ENCODE measurements around the gene TPTE2.
A peak's percentile ranks its signal among the peaks of the same experiment; 100 is the strongest.

Gene TPTE2

DNA sequence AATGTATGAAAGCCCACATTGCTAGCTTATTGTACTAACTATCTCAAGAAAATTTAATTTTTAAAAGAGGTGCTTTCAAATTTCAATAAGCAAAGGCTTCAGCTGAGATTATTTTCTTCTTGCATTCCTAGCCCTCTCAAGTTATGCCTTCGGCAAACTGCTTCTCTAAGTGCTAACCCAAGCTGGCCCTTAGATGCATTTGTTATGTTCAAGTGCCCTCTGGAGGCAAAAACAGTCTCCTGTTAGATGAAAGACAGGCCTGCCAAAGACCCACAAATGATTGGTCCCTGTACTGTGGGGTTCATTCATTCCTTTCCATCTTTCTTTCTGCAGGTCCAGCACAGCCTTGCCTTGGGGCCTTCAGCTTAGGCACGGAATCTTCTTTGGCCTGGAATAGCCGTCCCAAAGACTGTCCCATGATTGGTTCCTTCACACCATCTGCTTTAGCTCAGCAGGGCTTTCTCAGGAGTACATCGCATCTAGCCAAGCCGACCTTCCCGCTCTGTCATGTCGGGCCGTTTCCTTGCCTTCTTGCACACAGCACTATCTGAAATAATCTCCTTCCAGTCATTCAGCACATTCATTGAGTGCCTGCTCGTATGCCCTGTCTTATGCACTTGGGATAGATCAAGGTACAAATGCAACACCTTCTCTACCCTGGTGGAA, 26.4 kb upstream of the TPTE2 start:
- no peak overlapping the region for H3K27ac ChIP-seq
- TF ChIP-seq ZFX (IDR thresholded peaks at IDR 0.05; ENCODE audit: borderline replicate concordance), result no peak
- TF ChIP-seq, protein P1, sequence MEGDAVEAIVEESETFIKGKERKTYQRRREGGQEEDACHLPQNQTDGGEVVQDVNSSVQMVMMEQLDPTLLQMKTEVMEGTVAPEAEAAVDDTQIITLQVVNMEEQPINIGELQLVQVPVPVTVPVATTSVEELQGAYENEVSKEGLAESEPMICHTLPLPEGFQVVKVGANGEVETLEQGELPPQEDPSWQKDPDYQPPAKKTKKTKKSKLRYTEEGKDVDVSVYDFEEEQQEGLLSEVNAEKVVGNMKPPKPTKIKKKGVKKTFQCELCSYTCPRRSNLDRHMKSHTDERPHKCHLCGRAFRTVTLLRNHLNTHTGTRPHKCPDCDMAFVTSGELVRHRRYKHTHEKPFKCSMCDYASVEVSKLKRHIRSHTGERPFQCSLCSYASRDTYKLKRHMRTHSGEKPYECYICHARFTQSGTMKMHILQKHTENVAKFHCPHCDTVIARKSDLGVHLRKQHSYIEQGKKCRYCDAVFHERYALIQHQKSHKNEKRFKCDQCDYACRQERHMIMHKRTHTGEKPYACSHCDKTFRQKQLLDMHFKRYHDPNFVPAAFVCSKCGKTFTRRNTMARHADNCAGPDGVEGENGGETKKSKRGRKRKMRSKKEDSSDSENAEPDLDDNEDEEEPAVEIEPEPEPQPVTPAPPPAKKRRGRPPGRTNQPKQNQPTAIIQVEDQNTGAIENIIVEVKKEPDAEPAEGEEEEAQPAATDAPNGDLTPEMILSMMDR (IDR thresholded peaks at IDR 0.05), result peak; percentile 81

DNA sequence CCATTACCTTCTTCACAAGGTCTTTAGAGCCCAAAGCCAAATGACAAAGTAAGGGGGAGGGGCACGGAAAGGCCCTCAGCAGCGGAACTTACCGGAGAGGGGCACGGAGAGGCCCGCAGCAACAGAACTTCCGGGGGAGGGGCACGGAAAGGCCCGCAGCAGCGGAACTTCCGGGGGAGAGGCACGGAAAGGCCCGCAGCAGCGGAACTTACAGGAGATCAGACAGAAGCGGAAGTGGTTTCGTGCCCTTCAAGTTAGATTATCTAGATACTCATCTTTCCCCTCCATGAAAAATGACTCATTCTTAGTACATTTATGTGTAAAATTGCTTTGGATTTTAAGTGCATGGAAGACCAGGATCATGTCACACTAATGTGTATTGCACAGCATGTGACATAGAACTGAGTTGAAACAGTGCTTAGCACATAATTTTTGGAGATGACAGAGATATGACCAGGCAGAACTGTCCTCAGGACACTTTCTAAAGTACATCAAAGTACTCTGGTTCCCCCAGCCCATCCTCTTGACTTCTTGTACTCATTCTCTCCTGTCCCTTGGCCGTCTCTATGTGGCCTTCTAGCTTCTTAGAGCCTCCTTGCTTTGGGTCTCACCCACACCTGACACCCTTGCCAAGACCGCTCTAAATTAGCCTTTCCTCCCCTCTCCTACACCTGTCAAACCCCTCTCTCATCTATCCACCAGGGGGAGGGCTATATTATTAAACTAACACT, 25.7 kb upstream of the TPTE2 start:
- no peak overlapping the region for H3K27ac ChIP-seq

GRCh38 chr13:19581675-19582074, 20.3 kb upstream of the TPTE2 start:
- H3K27ac ChIP-seq, result no peak overlapping the region
- TF ChIP-seq, protein P1 (IDR thresholded peaks at IDR 0.05), result no peak
- TF ChIP-seq ZFX (IDR thresholded peaks at IDR 0.05; ENCODE audit: borderline replicate concordance), result no peak

More for the DNA sequence above, 25.7 kb upstream of the TPTE2 start:
- TF ChIP-seq ZFX (IDR thresholded peaks at IDR 0.05; ENCODE audit: borderline replicate concordance), result no peak
- TF ChIP-seq, protein P1 (IDR thresholded peaks at IDR 0.05), result no peak

DNA sequence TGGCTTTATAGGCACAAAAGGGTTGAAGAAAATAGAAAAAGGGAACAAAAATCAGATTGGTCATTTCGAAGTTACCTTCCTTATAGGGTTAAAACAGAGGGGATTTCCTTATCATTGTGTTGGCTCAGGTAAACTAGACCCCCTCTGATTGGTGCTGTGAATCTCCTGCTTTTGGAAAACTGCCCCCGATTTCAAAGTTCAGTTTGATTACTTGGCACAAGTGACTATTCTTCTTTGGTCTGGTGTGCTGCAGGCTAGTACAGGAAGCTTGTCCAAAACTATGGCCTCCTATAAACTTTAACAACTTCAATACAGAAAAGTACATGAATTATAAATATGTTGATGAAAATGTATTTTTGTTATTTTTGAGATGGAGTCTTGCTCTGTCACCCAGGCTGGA, 13.9 kb upstream of the TPTE2 start:
- TF ChIP-seq ZFX (IDR thresholded peaks at IDR 0.05; ENCODE audit: borderline replicate concordance), result no peak
- TF ChIP-seq, protein P1 (IDR thresholded peaks at IDR 0.05), result no peak
- H3K27ac ChIP-seq, result no peak overlapping the region

- no peak overlapping the region for H3K27ac ChIP-seq
- TF ChIP-seq ZFX (IDR thresholded peaks at IDR 0.05; ENCODE audit: borderline replicate concordance), result no peak
- TF ChIP-seq, protein P1 (IDR thresholded peaks at IDR 0.05), result no peak
Measured at GRCh38 chr13:19573120-19573716, 11.9 kb upstream of the TPTE2 start.

- TF ChIP-seq, protein P1 (IDR thresholded peaks at IDR 0.05), result no peak
- TF ChIP-seq ZFX (IDR thresholded peaks at IDR 0.05; ENCODE audit: borderline replicate concordance), result no peak
- H3K27ac ChIP-seq, result no peak overlapping the region
Measured at GRCh38 chr13:19572280-19572679, 10.9 kb upstream of the TPTE2 start.
